Hepatocyte (in vitro differentiated cells): ENCODE measurements around the gene MAP4K1. TPM values are rescaled to one million over a fixed set of nuclear protein-coding genes. Genes with fewer than 3 reads are reported as not detected.
A peak's percentile ranks its signal among the peaks of the same experiment; 100 is the strongest.

Experiments
- DNase-seq: peaks from one replicate; pipeline ENCODE4 v3.0.0-alpha.2; 2016; ENCODE audit warnings: low spot score
- H2AFZ ChIP-seq: fragments of 200-600 bp; sonication (generic); 2 replicates; pipeline ENCODE4 v1.6.0; 2016; ENCODE audit warnings: antibody characterized with exemption, mild to moderate bottlenecking
- H3K27ac ChIP-seq: fragments of 200-600 bp; sonication (generic); 2 replicates; pipeline ENCODE4 v1.5.1; 2016; ENCODE audit warnings: mild to moderate bottlenecking
- H3K27me3 ChIP-seq: fragments of 200-600 bp; sonication (generic); 2 replicates; pipeline ENCODE4 v1.6.1; 2016
- H3K36me3 ChIP-seq: fragments of 200-600 bp; sonication (generic); replicated peaks from 2 replicates; pipeline ENCODE4 v1.5.1; 2016; ENCODE audit warnings: low read depth; ENCODE audit not compliant: insufficient read depth
- H3K4me1 ChIP-seq: fragments of 200-600 bp; sonication (generic); 2 replicates; pipeline ENCODE4 v1.5.1; 2016; ENCODE audit warnings: mild to moderate bottlenecking, moderate library complexity; ENCODE audit not compliant: insufficient read depth
- H3K4me2 ChIP-seq: fragments of 200-600 bp; sonication (generic); 2 replicates; pipeline ENCODE4 v1.6.0; 2016
- H3K4me3 ChIP-seq: fragments of 200-600 bp; sonication (generic); 2 replicates; pipeline ENCODE4 v1.5.1; 2016; ENCODE audit warnings: mild to moderate bottlenecking
- H3K79me2 ChIP-seq: fragments of 200-600 bp; sonication (generic); 2 replicates; pipeline ENCODE4 v1.6.0; 2017; ENCODE audit warnings: mild to moderate bottlenecking
- H3K9me2 ChIP-seq: fragments of 200-600 bp; sonication (generic); replicated peaks from 2 replicates; pipeline ENCODE4 v1.6.0; 2017; ENCODE audit warnings: mild to moderate bottlenecking; ENCODE audit not compliant: insufficient read depth
- H3K9me3 ChIP-seq: fragments of 200-600 bp; sonication (generic); 2 replicates; pipeline ENCODE4 v1.5.1; 2016; ENCODE audit warnings: low read depth, mild to moderate bottlenecking
- H4K20me1 ChIP-seq: fragments of 200-600 bp; sonication (generic); 2 replicates; pipeline ENCODE4 v1.6.0; 2016; ENCODE audit warnings: mild to moderate bottlenecking; ENCODE audit not compliant: insufficient read depth, poor library complexity, severe bottlenecking
- EZH2 ChIP-seq: fragments of 200-600 bp; sonication (generic); IDR thresholded peaks from 2 replicates; pipeline ENCODE4 v1.6.1; 2016; ENCODE audit warnings: antibody characterized with exemption, mild to moderate bottlenecking, borderline replicate concordance
- EZH2phosphoT487 ChIP-seq: fragments of 200-600 bp; sonication (generic); IDR thresholded peaks from one replicate; pipeline ENCODE4 v1.6.1; 2018; ENCODE audit warnings: antibody characterized with exemption, mild to moderate bottlenecking, low read depth, moderate library complexity; ENCODE audit not compliant: unreplicated experiment, severe bottlenecking
- WGBS: methylation state at CpG from one replicate; pipeline ENCODE4 v1.1.6; 2016; ENCODE audit warnings: low lambda C conversion rate; ENCODE audit errors: missing lambda C conversion rate; 5-methylcytosine and 5-hydroxymethylcytosine counted together
- polyA plus RNA-seq: library from polyadenylated mRNA; unstranded; fragments of >200 nt; fragmentation: Nextera tagmentation; extraction: Ambion mirVana; gene quantifications from 2 replicates; pipeline ENCODE4 v1.2.1, GENCODE V29; 2016
- total RNA-seq: library from RNA; depleted of rRNA; stranded (reverse); fragments of >200 nt; gene quantifications from 2 replicates; pipeline ENCODE4 v1.2.3, GENCODE V29; 2014
- TF ChIP-seq, protein P1 (sequence below): fragments of 200-600 bp; sonication (generic); IDR thresholded peaks from 2 replicates; pipeline ENCODE4 v1.5.1; 2016; ENCODE audit warnings: antibody characterized with exemption, mild to moderate bottlenecking; ENCODE audit not compliant: poor library complexity

Gene MAP4K1
- total and polyA plus RNA-seq, 2 experiments from 2014 or later = 0.57 to 2.6 TPM

GRCh38 chr19:38661136-38661535 lies 43.4 kb upstream of the MAP4K1 start:
- Histone ChIP-seq H3K4me3 (no peak overlapping the region), H2AFZ (no peak overlapping the region), H3K4me2 (peak overlapping the region; percentile 25), H3K36me3 (no peaks in the 10 kb centered on the region), H3K4me1 (peaks cover 81% of the 10 kb centered on the region), H3K27ac (peak overlapping the region; percentile 85), H3K9me3 (no peaks in the 10 kb centered on the region), H4K20me1 (peaks cover 30% of the 10 kb centered on the region), H3K9me2 (no peaks in the 10 kb centered on the region), H3K79me2 (peaks cover 92% of the 10 kb centered on the region), H3K27me3 (no peaks in the 10 kb centered on the region)
- WGBS = 28% methylated on average over 7 of the region's 7 CpGs
- TF ChIP-seq EZH2 (no peak), EZH2phosphoT487 (no peak)
- TF ChIP-seq, protein P1, sequence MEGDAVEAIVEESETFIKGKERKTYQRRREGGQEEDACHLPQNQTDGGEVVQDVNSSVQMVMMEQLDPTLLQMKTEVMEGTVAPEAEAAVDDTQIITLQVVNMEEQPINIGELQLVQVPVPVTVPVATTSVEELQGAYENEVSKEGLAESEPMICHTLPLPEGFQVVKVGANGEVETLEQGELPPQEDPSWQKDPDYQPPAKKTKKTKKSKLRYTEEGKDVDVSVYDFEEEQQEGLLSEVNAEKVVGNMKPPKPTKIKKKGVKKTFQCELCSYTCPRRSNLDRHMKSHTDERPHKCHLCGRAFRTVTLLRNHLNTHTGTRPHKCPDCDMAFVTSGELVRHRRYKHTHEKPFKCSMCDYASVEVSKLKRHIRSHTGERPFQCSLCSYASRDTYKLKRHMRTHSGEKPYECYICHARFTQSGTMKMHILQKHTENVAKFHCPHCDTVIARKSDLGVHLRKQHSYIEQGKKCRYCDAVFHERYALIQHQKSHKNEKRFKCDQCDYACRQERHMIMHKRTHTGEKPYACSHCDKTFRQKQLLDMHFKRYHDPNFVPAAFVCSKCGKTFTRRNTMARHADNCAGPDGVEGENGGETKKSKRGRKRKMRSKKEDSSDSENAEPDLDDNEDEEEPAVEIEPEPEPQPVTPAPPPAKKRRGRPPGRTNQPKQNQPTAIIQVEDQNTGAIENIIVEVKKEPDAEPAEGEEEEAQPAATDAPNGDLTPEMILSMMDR = no peak
- DNase-seq = no peak

GRCh38 chr19:38660724-38661123 lies 43.0 kb upstream of the MAP4K1 start:
- peak overlapping the region; percentile 25 for H3K4me2 ChIP-seq
- H3K27me3 ChIP-seq = no peaks in the 10 kb centered on the region
- no peak overlapping the region for H3K4me3 ChIP-seq
- no peaks in the 10 kb centered on the region for H3K36me3 ChIP-seq
- no peak overlapping the region for H2AFZ ChIP-seq
- no peaks in the 10 kb centered on the region for H3K9me2 ChIP-seq
- peaks cover 80% of the 10 kb centered on the region for H3K4me1 ChIP-seq
- H3K27ac ChIP-seq = peak overlapping the region; percentile 85
- no peak for DNase-seq
- WGBS = 84% methylated on average over 9 of the region's 9 CpGs
- TF ChIP-seq, protein P1 = no peak
- TF ChIP-seq EZH2phosphoT487 (no peak), EZH2 (no peak)
- H3K9me3 ChIP-seq = no peaks in the 10 kb centered on the region
- peaks cover 92% of the 10 kb centered on the region for H3K79me2 ChIP-seq
- H4K20me1 ChIP-seq = peaks cover 30% of the 10 kb centered on the region

DNA sequence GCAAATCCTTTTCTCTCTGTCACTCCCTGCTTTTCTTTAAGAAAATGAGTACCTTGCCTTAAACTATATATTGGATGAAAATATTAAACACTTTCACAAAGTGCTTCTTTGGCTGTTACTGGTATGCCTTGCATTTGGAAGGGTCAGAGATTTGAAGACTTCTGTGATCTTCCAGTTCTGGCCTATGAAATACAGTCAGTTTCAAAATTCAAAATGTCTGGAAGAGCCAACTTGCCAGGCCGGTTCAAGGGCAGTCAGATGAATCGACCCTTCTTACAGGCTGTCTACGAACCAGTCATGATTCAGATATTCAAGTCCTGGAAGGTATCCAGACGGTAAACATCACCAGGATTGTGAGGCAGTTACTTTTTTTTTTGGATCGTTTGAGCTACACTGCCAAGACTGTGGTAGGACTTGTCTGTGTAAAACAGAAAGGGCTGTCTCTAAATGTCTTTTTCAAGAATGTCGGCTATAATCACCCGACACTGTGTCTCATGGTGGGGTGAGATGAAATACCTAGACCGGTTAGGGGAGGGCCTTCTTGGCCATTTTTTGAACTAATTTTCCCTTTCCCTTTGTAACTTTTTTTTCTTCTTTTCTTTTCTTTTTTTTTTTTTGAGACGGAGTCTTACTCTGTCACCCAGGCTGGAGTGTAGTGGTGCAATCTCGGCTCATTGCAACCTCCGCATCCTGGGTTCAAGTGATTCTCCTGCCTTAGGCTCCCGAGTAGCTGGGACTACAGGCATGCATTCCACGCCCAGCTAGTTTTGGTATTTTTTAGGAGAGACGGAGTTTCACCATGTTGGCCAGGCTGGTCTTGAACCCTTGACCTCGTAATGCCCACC lies 40.9 kb upstream of the MAP4K1 start:
- H3K27me3 ChIP-seq = no peaks in the 10 kb centered on the region
- 39% methylated on average over 14 of the region's 15 CpGs for WGBS
- peaks cover 80% of the 10 kb centered on the region for H3K4me1 ChIP-seq
- peak overlapping the region; percentile 85 for H3K27ac ChIP-seq
- no peak overlapping the region for H2AFZ ChIP-seq
- H3K4me3 ChIP-seq = no peak overlapping the region
- peaks cover 91% of the 10 kb centered on the region for H3K79me2 ChIP-seq
- H3K9me2 ChIP-seq = no peaks in the 10 kb centered on the region
- peaks cover 29% of the 10 kb centered on the region for H4K20me1 ChIP-seq
- H3K36me3 ChIP-seq = no peaks in the 10 kb centered on the region
- no peaks in the 10 kb centered on the region for H3K9me3 ChIP-seq
- TF ChIP-seq, protein P1 = no peak
- TF ChIP-seq EZH2phosphoT487 (no peak), EZH2 (no peak)
- peak; percentile 92 for DNase-seq
- H3K4me2 ChIP-seq = peak overlapping the region; percentile 59
